Endometrial microvascular endothelial cells (primary cell): ENCODE measurements around the gene PMIS2. TPM values are rescaled to one million over a fixed set of nuclear protein-coding genes. Genes with fewer than 3 reads are reported as not detected.
"Not testable (repeated sequence)": the region's sequence is repeated elsewhere in the genome, so short reads cannot be mapped to it uniquely, and the experiment has no call there.

Experiments used
- in situ Hi-C: cut with HindIII; loops from 2 replicates; pipeline ENCODE4 v1.10.0; 2017; ENCODE audit warnings: low sequenced_read_pairs, low pct_unique_long_range_greater_than_20kb; ENCODE audit errors: inconsistent ontology term
- total RNA-seq: library from RNA; depleted of rRNA; stranded (reverse); fragments of >200 nt; gene quantifications from one replicate; pipeline ENCODE4 v1.2.3, GENCODE V29; 2015; ENCODE audit errors: inconsistent ontology term

The PMIS2 gene
- total RNA-seq, 1 donor from 2014 or later = not detected

DNA sequence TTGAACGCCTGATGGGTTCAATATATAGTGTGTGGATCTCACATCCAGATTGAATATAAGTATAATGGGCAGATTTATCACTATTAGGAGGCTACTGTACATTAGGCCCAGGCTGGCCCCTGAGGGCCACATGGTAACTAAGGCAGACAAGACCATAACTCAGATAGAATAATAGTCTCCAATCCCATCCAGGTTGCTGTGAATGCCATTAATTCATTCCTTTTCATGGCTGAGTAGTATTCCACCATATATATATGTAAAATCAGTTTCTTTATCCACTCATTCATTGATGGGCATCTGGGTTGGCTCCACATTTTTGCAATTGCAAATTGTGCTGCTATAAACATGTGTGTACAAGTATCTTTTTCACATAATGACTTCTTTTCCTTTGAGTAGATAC lies 8.1 kb upstream of the PMIS2 start:
- in situ Hi-C loops = no loop called here

DNA sequence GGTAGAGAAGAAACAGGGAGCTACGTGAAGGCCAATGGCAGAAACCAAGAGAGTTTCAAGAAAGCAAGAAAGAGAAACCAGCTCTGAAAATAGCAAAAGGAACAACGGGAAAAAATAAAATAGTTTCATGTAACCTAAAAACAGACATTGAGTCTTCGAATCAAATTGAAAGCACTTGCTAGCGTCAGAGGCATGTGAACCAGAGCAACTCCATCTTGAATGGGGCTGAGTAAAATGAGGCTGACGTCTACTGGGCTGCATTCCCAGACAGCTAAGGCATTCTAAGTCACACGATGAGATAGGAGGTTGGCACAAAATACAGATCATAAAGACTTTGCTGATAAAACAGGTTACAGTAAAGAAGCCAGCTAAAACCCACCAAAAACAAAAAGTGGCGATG lies 7.3 kb upstream of the PMIS2 start:
- in situ Hi-C loops = no loop called here

DNA sequence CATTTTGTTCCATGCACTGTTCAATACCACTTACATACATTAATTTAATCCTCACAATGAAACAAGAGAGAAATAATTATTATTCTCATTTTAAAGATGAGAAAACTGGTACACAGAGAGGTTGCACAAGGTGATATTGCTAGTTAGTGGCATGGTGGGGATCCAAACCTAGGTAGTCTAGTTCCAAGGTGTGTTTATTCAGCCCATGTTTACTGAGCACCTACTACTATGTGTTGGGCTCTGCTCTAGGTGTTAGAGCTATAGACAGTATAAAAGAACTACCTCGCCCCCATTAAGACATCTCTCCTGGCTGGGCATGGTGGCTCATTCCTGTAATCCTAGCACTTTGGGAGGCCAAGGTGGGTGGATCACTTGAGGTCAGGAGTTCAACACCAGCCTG lies 3.2 kb upstream of the PMIS2 start:
- in situ Hi-C loops = no loop called here

DNA sequence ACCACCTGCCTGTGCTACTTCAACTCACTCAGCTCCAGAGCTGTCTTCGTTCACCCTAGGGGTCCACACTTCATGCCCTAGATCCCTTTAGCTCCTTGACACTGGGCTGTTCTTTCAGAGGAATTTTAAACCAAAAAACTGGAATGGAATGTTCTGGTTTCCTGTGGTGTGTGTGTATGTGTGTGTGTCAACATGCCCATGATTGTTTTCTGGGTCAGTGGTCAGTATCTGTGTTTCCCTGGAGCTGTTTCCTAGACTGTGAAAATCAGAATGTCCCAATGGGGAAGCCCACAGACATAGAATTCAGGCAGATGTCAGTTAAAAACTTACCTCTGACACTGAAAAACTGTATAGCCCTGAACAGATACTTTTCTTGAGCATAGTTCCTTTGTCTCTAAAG lies 1.3 kb downstream of the PMIS2 start:
- in situ Hi-C loops = no loop called here

DNA sequence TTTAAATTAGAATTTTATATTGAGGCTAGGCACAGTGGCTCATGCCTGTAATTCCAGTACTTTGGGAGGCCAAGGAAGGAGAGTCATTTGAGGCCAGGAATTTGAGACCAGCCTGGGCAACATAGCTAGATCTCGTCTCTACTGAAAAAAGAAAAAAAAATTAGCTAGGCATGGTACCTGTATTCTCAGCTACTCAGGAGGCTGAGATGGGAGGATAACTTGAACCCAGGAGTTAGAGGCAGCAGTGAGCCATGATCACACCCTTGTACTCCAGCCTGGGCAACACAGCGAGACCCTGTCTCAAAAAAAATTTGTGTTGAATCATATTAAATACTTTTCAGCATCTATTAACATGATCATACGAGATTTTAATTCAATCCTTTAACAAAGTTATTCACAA lies 4.9 kb downstream of the PMIS2 start:
- in situ Hi-C loops = no loop called here

DNA sequence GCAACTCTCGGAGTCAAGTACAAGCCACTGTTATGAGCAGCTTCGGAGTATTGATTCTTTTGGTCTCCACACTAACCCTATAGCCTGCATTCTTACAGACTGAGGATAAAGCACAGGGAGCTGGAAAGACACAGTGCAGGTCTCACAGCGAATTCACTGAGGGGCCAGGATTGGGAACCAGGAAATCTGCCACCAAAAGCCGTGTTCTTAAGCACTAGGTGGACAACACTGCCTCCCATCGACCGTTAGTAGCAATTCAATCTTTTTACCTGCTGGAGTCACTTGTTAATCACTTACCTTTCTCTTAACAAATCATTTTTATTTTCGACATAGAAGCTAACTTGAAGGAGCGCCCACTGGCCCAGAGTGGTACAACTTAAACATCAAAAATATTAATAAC lies 6.3 kb downstream of the PMIS2 start:
- in situ Hi-C loops = no loop called here

DNA sequence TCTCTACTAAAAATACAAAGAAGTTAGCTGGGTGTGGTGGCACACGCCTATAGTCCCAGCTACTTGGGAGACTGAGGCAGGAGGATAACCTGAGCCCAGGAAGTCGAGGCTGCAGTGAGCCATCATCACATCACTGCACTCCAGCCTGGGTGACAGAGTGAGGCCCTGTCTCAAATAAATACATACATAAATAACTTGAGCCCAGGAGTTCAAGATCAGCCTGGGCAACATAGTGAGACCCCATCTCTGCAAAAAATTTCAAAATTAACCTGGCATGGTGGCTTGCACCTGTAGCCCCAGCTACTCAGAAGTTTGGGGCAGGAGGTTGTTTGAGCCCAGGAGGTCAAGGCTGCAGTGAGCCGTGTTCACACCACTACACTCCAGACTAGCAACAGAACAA lies 9.1 kb downstream of the PMIS2 start:
- in situ Hi-C loops = not testable (repeated sequence)

DNA sequence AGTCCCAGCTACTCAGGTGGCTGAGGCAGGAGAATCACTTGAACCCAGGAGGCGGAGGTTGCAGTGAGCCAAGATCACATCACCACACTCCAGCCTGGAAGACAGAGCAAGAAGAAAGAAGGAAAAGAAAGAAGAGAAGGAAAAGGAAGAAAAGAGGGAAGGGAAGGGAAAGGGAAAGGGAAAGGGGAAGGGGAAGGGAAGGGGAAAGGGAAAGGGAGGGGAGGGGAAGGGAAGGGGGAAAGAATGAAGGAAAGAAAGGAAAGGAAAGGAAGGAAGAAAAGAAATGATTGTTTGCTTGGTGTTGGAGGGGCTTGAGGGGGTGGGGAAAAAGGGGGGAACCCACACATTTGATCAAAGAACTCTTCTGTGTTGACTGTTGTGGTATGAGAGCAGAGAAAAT lies 10.0 kb downstream of the PMIS2 start:
- in situ Hi-C loops = no loop called here

DNA sequence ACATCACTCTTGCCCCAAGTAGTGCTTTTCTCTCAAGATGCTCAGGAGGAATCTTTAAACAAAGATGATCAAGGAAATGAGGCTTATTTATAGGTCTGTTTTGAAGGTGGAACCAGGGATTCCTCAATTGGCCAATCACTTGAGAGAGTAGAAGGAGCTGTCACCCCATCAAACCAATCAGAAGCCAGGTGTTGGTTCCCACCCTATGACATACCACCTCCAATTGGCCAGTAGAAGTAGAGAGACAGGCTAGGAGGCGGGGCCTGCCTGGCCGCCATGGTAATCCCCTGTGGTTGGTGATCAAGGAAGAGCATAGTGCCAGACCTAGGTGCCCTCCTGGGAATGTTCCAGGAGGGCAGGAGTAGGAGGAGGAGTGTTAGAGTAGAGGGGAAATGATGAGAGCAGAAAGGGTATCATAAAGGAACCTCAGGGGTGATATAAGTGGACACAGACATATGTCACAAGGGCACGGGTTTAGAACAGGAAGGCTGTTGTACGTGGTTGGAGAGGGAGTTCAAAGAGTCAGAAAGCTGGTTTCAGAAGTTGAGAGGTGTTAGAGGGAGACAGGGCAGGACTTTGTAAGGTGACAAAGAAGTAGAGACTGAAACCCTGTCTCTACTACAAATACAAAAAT lies 10.5 kb downstream of the PMIS2 start:
- in situ Hi-C loops = no loop called here

DNA sequence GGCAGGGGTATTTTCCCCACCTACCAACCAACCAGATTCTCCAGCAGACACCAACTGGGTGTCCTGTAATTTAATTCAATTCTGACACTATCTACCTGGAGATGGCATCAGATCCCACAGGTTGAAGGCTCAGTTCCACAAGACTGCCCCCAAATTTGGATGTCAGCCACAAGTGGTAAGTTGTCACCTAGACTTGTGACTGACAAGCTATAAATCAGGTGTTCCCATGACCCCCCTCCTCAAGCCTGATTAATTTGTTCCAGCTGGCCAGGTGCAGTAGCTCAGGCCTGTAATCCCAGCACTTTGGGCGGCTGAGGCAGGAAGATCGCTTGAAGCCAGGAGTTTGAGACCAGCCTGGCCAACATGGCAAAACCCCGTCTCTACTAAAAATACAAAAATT lies 16.0 kb downstream of the PMIS2 start:
- in situ Hi-C loops = no loop called here

DNA sequence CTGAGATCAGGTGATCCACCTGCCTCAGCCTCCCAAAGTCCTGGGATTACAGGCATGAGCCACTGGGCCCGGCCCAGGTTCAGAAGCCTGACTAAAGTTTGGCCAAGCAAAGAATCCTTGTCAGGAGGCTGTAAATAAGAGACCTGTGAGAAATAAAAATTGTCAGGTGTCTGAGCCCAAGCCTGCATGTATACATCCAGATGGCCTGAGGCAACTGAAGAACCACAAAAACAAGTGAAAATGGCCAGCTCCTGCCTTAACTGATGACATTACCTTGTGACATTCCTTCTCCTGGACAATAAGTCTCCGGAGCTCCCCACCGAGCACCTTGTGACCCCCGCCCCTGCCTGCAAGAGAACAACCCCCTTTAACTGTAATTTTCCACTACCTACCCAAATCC lies 18.5 kb downstream of the PMIS2 start:
- in situ Hi-C loops = not testable (repeated sequence)

DNA sequence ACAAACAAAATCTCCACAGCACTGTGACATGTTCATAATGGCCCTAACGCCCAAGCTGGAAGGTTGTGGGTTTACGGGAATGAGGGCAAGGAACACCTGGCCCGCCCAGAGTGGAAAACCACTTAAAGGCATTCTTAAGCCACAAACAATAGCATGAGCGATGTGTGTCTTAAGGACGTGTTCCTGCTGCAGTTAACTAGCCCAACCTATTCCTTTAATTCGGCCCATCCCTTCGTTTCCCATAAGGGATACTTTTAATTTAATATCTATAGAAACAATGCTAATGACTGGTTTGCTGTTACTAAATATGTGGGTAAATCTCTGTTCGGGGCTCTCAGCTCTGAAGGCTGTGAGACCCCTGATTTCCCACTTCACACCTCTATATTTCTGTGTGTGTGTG lies 21.2 kb downstream of the PMIS2 start:
- in situ Hi-C loops = not testable (repeated sequence)

DNA sequence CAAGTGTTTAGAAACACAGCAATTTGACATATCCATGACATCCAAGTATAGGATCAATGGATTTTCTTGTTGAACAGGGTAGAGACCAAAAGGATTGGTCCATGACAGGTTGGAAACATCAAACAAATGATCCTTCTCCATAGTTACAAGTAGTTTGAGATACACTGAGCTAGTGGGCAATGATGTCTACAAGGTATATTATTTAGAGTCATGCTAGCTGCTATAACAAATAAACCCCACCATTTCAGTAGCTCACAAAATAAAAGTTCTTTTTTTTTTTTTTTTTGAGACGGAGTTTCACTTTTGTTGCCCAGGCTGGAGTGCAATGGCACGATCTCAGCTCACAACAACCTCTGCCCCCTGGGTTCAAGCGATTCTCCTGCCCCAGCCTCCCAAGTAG lies 21.7 kb downstream of the PMIS2 start:
- in situ Hi-C loops = no loop called here

DNA sequence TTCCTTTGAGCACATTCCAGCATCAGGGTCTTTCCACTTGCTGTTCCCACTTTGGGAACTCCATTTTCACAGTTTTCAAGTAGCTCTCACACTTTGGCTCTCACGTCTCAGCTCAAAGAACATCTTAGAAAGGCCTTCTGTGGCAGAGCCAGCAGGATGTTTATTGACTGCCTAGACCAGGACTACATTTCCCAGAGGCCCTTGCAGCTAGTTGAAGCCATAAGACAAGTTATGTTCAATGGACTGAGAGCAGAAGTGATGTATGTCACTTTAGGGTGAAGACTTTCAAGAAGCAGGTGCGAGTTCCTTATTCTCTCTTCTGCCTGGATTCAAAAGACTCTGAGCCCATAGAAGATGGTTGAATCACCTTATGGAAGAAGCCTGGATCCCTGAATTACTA lies 22.3 kb downstream of the PMIS2 start:
- in situ Hi-C loops = no loop called here

DNA sequence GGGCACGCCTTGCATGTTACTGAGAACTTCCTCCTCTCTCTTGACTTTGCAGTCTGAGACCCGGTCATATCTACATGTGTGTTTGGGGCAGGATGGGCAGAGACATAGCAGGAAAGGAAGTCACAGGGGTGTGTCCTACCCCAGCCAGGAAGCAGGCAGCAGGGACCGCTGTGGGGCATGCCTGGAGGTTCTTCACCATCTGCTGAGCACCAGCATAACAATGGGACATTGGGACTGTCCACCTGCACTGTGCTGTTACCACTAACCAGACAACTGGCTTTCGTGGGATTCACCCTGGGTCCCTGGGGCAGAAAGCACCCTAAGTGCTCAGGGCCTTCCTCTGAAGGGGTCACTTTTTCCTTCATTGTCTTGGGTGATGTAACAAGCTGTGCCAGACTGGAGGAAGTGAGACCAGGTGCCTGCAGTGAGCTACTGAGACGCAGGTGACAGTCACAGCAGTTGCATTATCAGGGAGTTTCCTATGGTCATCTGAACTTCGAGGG lies 23.9 kb downstream of the PMIS2 start:
- in situ Hi-C loops = no loop called here

DNA sequence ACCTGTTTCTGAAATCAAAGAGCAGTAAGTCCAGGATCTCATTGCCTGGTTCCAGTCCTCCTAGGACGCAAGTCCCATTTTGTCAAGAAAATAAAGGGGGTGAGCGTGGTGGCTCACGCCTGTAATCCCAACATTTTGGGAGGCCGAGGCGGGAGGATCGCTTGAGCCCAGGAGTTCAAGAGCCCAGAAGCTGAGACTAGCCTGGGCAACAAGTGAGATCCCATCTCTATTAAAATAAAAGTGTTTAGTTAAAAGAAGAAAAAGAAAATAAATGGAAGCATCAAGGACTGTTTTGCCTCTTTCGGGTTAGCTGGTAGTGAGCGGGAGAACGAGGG lies 26.2 kb downstream of the PMIS2 start:
- in situ Hi-C loops = no loop called here

DNA sequence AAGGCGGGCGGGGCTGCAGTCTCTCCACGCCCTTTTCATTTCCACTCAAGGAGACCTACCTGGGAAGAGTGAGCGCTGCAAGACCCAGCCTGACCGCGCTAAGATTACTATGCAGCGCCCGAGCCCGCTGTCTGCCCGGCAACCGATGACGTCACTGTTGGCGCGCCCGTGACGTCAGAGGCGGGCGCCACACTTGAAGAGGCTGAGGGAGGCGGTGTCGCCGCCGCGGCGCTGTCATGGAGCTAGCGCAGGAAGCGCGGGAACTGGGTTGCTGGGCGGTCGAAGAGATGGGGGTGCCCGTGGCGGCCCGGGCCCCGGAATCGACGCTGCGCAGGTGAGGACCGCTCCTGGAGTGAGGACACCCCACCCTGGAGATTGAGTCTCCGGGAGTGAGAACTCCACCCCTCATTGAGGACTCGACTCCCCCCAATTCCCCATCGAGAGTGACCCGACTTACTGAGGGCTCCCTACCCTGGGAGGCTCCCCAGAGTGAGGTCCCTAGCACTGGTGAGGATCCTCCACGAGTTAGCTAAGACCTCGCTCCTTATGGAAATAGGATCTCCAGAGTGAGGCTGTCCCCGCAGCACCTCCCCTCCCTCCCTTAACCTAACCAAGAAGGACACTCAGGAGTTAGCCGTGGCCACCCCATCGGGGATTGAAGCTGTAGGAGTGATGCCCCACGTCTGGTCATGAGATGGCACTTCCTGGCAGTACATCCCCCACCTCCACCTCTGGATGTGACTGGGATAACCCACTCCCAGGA lies 26.8 kb downstream of the PMIS2 start, which contains the start of gene HAUS5:
TSS of gene HAUS5 (plus strand) at position 177 of the 763 bp plus-strand sequence. CDS start at position 237, 60 bp downstream.
- in situ Hi-C loops = no loop called here

DNA sequence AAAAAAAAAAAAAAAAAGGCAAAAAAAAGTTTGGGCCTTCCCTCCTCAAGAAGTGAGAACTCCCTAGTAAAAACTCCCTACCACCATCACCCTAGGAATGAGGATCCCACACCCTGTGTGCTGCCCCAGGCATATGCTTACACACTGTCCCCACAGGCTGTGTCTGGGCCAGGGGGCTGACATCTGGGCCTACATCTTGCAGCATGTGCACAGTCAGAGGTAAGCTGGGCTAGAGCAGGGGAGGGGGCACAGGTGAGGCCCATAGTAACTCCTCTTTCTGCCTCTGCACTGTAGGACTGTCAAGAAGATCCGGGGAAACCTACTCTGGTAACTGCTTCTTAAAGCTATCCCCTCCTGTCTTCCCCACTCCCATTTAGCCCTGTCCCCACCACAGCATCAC lies 27.6 kb downstream of the PMIS2 start:
- in situ Hi-C loops = no loop called here

DNA sequence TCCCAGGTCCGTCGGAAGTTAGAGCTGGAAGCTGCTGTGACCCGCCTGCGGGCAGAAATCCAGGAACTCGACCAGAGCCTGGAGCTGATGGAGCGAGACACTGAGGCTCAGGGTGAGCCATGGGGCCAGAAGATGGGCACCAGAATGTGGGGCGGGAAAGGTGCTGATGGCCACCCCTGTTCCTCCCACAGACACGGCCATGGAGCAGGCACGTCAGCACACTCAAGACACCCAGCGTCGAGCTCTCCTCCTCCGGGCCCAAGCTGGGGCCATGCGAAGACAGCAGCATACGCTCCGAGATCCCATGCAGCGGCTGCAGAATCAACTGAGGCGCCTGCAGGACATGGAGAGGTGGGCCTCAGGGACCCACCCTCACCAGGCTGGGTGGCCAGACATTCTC lies 29.1 kb downstream of the PMIS2 start:
- in situ Hi-C loops = no loop called here

DNA sequence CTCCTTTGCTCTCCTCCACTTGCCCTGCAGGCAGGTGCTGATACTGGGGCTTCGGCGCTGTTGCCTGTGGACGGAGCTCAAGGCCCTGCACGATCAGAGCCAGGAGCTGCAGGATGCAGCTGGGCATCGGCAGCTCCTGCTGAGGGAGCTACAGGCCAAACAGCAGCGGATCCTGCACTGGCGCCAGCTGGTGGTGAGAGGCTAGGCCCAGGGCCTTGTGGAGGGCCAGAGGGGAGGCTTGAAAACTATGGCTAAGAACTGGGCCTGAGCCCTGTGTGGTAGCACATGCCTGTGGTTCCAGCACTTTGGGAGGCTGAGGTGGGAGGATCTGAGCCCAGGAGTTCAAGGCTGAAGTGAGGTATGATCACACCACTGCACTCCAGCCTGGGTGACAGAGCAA lies 32.9 kb downstream of the PMIS2 start:
- in situ Hi-C loops = no loop called here
